DMS 273 (cell line): ENCODE measurements around the gene IGLL5.
A peak's percentile ranks its signal among the peaks of the same experiment; 100 is the strongest.
"Not testable (repeated sequence)": the region's sequence is repeated elsewhere in the genome, so short reads cannot be mapped to it uniquely, and the experiment has no call there.

ENCODE experiments used
- DNase-seq: peaks from one replicate; lab custom pipeline; 2025; ENCODE audit not compliant: unreplicated experiment; lab: John Stamatoyannopoulos, UW

Gene IGLL5

DNA sequence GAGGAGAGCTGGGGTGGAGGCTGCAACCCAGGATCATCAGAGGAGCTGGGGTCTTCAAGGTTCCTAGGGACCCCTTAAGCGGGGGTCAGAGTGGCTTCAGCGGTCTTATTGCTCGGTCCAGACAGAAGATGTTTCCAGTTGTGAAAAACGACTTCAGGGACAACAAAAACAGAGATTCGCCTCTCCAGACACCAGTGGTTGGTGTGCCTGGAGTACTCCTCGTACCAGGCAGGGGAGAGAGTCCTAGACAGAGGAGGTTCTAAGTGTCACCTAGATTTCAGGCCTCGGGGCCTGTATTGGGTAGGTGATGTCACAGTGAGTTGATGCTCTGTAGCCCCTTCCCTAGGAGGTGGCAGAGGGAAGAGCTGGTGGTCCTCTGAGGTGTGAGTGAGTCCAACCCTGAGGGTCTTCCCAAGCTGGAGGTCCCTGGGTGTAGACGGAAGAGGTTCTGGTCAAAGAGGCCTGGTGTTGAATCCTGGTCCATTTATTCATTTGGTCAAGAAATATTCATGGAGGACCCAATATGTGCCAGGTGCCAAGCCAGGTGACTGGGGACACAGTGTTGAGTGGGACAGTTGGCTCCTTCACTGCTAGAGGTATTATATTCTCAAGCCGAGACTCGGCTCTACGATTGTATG lies 4.4 kb upstream of the IGLL5 start:
- no peak for DNase-seq

DNA sequence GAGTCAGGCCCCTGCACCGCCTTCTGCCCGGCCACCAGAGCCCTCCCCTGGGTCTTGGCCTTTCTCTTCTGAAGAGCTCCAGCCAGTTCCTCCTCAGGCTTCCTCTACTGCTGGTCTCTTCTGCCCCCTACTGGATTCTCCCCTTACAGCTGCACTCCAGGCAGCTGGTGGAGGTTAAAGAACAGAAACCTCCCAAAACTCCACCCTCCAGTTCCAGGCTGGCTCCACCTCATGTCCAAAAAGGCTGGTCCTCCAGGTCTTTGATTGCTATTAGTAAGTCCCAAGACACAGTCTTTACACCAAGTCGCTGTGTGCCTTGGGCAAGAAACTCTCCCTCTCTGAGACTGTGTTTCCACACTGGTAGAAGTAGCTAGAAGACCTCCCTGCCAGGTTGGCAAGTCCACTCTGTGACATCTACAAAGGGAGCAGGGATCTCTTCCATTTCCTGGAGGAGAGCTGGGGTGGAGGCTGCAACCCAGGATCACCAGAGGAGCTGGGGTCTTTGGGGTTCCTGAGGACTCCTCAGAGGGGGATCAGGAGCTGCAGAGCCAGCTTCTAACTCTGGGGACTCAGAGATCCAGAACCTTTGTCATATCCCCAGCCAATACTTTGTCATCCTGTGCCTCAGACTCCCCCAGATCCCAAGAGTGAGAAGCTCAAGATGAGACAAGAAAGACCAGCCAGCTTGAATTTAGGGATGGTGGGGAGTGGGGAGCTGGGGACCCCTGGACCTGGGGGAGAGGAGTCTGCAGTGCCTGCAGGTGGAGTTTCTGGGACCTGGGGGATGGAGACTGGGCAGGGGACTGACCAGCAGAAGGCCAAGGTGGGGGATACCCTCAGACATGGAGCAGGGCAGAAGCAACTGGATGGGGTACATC lies 3.4 kb upstream of the IGLL5 start:
- DNase-seq, result peak; percentile 81

DNA sequence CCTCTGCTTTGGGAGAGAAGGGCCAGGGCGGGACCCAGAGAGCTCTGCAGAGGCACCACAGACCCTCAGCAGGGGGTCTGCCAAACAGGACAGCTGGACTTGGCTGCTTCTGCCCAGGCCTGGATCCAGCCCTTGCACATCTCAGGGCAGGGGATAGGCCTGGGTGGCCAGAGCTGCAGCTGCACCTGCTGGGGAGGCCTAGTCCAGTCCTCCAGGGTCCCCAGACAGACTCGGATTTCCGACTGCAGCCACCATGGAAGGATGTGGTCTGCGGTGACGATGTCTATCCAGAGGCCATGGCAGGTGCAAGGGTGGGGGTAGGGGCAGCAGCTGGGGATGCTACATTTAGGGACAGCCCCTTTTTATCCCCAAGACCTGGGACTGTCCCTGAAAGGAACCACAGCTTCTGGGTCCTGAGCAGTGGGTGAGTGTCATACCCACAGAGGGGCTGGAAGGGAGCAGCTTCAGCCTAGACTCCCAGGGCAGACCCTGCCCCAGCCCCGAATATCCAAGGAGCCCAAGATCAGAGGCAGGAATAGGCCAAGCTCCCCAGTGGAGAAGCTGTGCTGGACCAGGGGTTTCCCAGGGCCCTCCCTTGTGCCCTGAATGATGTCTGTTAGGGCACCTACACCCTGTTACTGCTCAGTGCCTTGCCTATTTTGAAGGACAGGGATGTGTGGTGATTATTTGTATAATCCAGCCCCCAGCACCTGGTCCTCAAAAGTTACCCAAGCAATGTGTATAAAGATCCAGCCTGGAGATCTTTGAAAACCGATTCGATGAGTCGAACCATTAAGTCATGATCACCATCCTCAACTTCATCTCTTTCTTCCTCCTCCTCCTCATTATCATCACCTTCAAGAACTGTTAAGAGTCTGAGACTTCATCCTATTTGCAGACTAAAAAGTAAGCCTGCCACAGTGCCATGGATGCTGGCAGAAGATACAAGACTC lies 2.5 kb upstream of the IGLL5 start:
- DNase-seq, result no peak

DNA sequence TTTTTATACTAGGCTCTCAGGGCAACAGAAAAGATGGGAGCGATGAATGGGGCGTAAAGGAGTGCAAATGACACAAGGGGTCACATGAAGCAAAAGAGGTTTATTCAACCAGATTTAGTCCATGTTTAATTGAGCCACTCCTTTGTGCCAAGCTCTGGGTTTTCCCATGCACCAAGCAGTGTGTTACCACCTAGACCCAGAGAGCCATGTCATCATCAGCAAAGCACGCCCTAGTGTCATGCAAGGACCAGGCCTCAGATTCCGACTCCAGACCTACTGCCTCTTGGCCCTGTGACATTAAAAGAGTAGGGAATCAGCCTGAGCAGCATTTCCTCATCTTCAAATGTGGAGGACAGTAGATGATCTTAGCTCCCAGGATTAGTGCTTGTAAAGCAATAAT lies 1.1 kb upstream of the IGLL5 start:
- no peak for DNase-seq

DNA sequence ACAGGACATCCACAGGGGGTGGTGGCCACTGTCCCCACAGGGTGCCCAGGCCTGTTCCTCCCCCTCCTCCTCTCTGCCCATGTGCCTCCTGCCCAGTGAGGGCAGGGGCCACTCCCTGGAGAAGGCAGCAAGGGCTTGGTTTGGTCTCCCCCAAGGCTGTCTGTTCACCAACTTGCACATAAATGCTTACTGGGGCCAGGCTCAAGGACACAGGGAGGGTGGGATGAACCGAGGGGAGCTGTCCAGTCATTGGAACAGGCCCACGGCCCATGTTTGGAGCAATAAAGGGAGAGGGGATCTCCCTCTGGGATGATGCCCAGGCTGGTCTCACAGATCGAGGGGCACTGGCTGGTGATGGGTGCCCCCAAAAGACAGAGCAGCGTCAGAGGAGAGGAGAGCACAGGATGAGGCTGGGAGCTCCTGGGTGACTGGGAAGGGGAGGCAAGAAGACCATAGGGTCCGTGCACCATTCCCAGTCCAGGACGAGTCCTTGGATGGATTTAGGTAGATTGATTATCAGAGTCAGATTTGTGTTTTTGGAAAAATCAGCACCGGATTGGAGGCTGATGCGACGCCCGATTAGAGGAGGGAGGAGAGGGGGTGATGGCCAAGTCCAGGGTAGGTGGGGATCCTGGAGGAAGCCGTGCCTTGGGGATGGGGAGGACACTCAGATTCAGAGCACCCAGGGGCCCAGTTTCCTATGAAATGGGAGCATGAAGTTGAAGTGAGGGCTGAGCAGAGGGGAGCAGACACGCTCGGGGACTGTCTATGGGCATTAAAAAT lies 1.1 kb downstream of the IGLL5 start:
- no peak for DNase-seq

DNA sequence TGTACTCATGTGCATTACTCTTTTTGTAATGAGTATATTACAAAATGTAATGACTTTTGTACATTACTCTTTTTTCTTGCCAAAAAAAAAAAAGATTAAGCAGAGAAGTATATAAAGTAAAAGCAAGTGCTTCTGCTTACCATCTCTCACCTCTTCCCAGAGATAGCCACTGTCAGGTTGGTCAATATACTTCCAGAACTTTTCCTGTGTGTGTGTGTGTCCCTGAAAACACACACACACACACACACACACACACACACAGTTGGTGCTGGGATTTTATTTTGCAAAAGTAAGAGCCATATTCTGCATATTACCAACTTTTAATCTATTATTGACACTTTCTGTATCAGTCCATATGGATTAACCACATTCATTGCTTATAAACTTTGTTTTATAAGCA lies 2.5 kb downstream of the IGLL5 start:
- DNase-seq, result no peak

DNA sequence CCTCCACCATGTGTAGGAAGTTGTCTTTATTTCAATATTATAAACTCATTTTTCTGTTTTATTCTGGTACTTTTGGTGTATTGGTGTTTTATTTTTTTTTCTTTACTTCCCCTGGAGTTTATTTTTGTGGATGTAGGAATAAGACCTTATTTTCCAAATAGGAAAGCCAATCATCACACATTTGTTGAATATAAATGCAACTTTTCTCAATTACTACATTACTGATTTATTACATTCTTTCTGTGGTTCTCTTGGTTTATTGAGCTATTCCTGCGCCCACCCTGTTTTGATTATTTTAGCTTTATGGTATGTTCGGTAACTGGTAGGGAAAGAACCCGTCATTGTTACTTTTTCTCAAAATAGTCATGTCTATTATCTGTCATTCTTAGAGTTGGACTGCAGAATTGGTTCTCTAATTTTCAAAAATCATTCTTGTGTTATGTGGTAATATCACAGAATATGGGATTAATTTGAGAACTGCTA lies 3.6 kb downstream of the IGLL5 start:
- DNase-seq, result no peak

DNA sequence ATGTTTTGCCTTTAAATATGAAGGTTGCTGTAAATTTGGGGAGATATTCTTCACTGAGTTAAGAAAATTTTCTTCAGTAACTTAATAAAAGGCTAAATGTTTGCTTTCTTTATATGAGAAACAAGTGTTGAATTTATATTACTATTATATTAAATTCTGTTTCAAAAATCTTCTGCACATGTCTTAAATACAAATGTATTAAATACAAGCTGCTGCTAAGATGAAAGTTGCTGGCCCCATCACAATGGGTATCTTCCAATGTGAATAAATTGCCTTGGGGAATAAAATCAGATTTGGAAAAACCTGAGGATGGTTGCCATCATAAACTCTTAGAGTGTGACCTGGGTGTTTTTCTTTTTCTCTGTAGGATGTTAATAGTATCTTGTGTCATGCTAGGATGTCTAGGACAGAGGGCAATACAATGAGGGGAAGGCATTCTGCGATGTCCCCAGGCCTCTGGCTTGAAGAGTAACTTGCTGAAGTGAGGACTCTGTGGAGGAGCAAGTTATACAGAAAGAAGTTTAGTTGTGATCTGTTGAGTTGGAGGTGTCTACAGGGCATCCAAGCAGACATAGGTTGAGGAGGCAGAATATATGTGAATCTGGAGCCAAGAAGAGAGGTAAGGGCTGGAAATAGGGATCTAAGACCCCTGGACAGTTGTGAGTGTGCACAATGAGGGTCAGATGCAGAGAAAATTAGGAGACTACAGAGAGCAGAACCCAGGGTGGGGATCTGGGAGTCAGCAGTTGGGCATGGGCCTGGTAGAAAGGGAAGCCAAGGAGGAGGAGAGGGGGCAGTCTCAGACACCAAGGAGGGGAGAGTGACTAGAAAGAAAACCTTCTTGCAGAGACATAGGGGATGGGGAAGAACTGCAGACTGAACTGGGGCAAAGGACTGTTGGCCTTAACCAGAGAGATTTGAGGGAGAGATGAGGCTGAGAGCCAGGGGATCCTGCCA lies 4.8 kb downstream of the IGLL5 start:
- DNase-seq, result no peak

DNA sequence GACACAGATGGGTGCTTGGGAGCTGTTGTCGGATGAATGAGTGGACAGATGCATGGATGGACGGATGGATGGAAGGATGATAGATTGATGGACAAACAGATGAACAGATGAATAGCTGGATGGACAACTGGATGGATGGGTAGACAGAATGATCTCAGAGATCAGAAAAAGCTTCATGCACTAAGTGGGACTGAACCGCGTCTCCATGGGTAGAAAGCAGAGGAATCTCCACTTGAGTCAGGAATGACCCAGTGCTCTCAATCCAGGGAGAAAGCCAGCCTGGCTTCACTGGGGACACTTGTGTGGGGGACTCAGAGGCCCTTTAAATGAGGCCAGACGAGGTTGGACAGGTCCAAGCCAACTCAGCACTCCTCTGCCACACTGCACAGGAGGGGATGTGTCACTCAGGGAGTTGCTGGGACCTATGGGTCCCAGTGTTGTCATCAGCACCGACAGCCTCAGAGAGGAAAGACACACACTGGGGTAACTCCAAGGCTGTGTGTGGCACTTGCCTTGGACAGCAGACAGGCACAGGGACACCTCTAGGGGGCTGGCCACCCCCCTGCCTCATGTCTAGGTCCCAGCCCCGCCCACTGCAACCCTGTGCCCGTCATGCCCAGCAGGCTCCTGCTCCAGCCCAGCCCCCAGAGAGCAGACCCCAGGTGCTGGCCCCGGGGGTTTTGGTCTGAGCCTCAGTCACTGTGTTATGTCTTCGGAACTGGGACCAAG lies 5.6 kb downstream of the IGLL5 start:
- DNase-seq, result no peak

DNA sequence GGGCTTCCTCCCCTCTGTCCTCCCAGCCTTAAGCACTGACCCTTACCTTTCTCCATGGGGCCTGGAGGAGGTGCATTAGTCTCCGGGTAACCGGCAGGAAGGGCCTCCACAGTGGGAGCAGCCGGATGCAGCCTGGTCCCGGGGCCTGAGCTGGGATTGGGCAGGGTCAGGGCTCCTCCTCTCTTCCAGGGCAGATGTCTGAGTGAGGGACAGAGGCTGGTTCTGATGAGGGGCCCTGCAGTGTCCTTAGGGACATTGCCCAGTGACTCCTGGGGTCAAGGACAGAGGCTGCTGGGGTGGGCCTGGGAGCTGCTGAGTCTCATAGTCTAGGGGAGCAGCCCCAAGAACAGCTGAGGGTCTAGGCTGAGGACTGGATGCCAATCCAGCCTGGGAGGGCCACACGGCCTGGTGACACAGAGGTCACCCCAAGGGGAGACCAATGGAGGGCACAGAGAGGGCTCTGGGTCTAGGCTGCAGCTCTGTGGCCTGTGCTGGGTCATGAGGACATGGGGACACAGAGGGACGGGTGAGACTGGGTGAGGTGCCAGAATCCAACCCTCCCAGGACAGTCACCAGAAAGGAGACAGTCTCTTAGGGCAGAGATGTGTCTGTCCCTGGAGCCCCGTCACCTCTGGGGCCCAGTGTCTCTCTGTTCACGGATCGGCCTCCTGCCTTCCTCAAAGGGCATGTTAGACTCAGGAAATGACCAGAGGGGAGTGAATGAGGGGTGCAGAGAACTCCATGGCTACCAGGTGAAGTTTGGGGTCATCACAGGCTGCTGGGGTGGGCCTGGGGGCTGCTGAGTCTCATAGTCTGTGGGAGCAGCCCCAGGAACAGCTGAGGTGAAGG lies 6.5 kb downstream of the IGLL5 start:
- no peak for DNase-seq

DNA sequence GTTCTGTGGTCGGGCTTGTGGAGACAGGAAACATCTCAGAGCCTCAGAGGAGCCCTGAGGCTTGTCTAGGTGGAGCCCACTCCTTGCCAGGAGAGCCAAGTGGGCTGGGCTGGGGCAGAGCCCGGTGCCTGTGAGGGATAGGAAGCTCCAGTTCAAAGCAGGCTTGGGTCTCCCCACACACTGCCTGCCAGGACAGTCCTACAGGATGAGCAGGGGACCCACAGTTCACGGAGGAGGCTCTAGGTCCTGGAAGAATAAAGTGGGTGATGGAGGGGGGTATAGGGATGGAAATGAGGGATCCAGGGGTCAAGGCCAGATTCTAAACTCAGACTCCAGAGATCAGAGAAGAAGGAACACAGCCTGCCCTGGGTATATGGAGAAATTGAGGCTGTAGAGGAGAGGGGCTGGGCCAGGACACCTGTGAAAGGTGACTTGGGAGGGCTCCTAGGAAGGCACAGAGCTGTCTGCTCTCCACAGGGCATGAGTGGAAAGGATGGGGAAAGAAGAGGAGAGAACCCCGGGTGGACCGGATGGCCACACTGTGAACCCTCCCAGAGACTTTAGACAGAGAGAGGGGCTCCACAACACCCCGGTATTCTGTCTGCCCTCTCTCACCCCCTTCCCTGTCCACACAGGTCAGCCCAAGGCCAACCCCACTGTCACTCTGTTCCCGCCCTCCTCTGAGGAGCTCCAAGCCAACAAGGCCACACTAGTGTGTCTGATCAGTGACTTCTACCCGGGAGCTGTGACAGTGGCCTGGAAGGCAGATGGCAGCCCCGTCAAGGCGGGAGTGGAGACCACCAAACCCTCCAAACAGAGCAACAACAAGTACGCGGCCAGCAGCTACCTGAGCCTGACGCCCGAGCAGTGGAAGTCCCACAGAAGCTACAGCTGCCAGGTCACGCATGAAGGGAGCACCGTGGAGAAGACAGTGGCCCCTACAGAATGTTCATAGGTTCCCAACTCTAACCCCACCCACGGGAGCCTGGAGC lies 7.4 kb downstream of the IGLL5 start:
- no peak for DNase-seq

DNA sequence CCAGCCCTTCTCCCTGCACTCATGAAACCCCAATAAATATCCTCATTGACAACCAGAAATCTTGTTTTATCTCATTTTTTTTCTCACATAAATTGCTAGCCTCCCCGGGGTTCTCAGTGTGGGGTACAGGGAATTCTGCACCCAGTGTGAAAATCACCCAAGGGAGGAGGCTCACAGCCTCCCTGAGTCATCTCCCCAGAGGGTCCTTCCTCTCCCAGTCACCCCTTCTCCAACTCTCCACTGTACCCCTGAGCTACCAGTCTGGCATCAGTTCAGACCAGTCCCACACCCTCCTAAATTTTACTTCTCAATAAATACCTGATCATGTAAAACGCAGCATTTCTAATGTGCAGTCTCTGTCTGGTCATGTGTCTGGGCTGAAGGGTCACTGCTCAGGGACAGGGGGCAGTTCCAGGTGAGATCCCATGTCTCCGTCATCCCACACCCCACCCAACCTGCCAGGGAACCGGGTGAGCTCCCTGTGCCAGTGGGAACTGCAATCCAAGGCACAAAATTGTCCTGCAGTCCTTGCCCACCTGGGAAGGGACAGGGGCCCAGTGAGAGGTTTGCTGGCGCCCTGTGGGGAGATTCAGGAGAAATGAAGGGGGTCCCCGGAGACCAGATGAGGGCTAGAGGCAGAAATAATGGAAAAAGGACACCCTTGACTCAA lies 8.3 kb downstream of the IGLL5 start:
- no peak for DNase-seq

DNA sequence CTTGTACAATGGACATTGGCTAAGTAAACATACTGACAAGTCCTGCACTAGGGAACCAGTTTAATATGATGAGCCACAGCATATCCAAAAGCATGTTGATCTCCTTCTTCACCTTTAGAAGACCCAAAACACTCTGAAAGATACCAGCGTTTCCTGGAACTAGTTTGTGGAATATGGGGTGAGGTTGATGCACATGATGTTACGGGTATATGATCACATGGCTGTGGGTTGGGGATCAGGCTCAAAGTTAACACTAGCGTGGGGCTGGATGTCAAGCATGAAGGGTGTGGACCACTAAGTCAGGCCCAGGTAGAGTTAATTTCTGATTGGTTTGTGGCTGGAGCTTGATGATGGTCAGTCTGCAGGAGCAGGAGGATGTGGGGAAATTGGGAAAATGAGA lies 9.0 kb downstream of the IGLL5 start:
- no peak for DNase-seq

DNA sequence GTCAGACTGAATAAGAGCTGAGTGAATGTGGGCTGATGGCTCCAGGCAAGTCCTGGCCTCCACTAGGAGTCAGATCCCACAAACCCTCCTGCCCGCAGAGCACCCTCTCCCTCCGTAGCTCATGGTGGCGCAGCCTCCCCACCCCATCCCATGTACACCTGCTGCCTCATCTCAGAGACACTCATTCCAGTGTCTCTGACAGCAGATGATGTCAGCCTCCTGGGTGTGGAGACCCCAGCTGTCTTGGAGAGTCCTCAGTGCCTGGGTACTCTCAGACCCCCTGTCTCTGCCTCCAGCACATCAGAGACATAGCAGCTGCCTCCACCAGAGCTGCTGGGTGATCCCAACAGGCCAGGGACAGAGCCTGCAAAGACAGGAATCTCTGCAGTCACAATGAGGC lies 9.5 kb downstream of the IGLL5 start:
- no peak for DNase-seq

DNA sequence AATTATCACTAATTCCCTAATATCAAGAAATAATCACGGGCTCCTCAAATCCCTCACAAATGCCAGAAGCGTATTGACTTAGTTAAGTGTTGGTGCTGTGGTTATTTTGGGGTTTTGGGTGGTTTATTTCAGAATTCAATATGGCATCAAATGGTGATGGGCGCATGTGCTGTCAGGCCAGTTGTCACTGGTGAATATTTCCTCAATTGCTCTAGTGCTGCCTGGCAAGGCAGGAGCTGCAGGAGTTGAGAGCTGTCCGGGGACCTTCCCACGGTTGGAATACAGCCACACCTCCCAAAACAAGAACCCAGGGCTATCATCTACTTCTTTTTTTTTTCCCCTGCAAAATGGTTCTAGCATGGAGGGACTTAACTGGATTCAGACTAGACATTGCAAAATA lies 10.3 kb downstream of the IGLL5 start:
- DNase-seq, result no peak

DNA sequence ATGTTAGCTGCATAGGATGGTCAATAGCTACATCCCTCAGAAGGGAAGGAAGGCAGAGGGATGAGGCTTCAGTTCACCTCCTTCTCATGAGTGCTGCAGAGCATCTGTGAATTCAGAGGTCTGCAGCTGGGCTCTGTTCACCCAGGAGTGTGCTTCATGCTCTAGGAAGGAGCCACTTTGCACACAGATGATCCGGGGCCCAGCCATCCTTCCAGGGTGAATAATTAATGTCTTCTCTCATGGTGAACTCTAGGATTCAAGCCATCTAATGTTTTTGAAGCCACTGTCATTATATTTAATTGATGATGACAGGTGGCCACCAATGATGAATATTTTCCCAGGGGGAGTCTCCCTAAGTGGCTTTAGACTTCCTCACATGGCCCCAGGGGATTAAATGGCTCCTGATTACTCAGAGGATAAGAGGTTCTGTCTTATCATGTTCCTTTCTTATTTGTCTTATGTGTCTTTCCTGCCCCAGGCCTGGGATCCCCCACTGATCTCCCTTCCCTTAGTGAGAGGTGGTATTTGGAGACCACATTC lies 10.9 kb downstream of the IGLL5 start:
- not testable (repeated sequence) for DNase-seq
